Stomach (tissue), 19 donors: ENCODE results near the gene MAP3K13. TPM values are rescaled to one million over a fixed set of nuclear protein-coding genes. Genes with fewer than 3 reads are reported as not detected.
A peak's percentile ranks its signal among the peaks of the same experiment; 100 is the strongest.

Experiments
- DNase-seq, 2 donors: peaks; one replicate each; pipeline versions ENCODE4 v3.0.0 to v3.0.0-alpha.2; 2013 to 2019
- H3K27ac ChIP-seq, 5 donors: fragments of 200-600 bp in 4 of 5; sonication (generic) in 4 of 5; one replicate each; pipeline ENCODE4 v1.5.1; 2013 to 2019; ENCODE audit warnings: mild to moderate bottlenecking in 1 of 5, moderate library complexity in 1 of 5
- H3K27me3 ChIP-seq, 3 donors: fragments of 200-600 bp; sonication (generic); one replicate each; pipeline ENCODE4 v1.5.1; 2017 to 2019; ENCODE audit warnings: mixed run types in 1 of 3
- H3K36me3 ChIP-seq, 4 donors: fragments of 200-600 bp; sonication (generic); 1 replicate in 3 of 4; 2 replicates in 1 of 4; pipeline ENCODE4 v1.5.1; 2016 to 2019
- H3K4me1 ChIP-seq, 4 donors: fragments of 200-600 bp; sonication (generic); one replicate each; pipeline ENCODE4 v1.5.1; 2016 to 2019
- H3K4me3 ChIP-seq, 4 donors: fragments of 200-600 bp; sonication (generic) in 3 of 4; one replicate each; pipeline ENCODE4 v1.5.1; 2016 to 2019; ENCODE audit warnings: mild to moderate bottlenecking in 1 of 4
- H3K9me3 ChIP-seq, 4 donors: fragments of 200-600 bp; sonication (generic); one replicate each; pipeline ENCODE4 v1.5.1; 2016 to 2019
- CTCF ChIP-seq, 7 experiments: fragments of 450-650 bp in 4 of 7; fragments of 200-600 bp in 3 of 7; sonication (generic) in 3 of 7; IDR thresholded peaks; one replicate each; pipeline ENCODE4 v1.5.1; 2016 to 2019; ENCODE audit warnings: antibody characterized with exemption in 7 of 7, control low read depth in 2 of 7, mild to moderate bottlenecking in 1 of 7
- EP300 ChIP-seq: sonication (generic); formaldehyde crosslinking; IDR thresholded peaks from one replicate; pipeline ENCODE4 v1.6.1; 2017; ENCODE audit warnings: antibody characterized with exemption
- POLR2A ChIP-seq, 4 donors: fragments of 450-650 bp; IDR thresholded peaks; one replicate each; pipeline ENCODE4 v1.6.1; 2016; ENCODE audit warnings: antibody characterized with exemption in 4 of 4, control low read depth in 2 of 4, mild to moderate bottlenecking in 1 of 4, moderate library complexity in 1 of 4
- POLR2AphosphoS5 ChIP-seq, 3 donors: sonication (generic); formaldehyde crosslinking; IDR thresholded peaks; one replicate each; pipeline ENCODE4 v1.6.1; 2016; ENCODE audit warnings: antibody characterized with exemption in 3 of 3
- WGBS, 5 donors: extraction: QIAGEN DNeasy Blood & Tissue Kit in 3 of 5; methylation state at CpG; one replicate each; pipeline versions ENCODE4 v1.1.5 to v1.1.7; 2013 to 2018; 5-methylcytosine and 5-hydroxymethylcytosine counted together
- intact Hi-C: fragments of 100-400 bp; cut with DNase I; formaldehyde crosslinking; loops from one replicate; pipeline ENCODE4 v1.15.1; 2023; ENCODE audit warnings: low total_unique reads
- long read RNA-seq, 10 donors: transcript quantifications; one replicate each; lab custom pipeline, GENCODE V29; 2026
- polyA plus RNA-seq, 3 donors: library from polyadenylated mRNA; stranded (reverse); fragments of 200-250 nt; gene quantifications; one replicate each; pipeline ENCODE4 v1.2.3, GENCODE V29; 2013
- total RNA-seq, 5 donors: library from RNA; depleted of rRNA; stranded (reverse); fragments of >200 nt; gene quantifications; one replicate each; pipeline versions ENCODE4 v1.1.0 to v1.2.3, GENCODE V29; 2014 to 2016
- donor health status: healthy with polysubstance abuse.
- donor health status: Bipolar disorder and iron deficiency.
- donor health status: healthy.

Gene MAP3K13
- total RNA-seq (100 to 1,000 TPM in 1 of 5 donors, 10 to 100 TPM in 4; 11.7 to 315 (median 28.7) TPM), polyA plus RNA-seq (10 to 100 TPM; 22.8 to 43.5 (median 33.3) TPM)
- long read RNA-seq, donor 1, transcript MAP3K13-212 (3 exons, 1,681 nt) = major isoform, 15 of 32 reads
- long read RNA-seq, donor 1, partial matches to known transcripts = 15 of 32 reads
- long read RNA-seq, donor 1, other reads (novel, unspliced or antisense) = 0 of 32 reads
- long read RNA-seq, donor 2, transcript MAP3K13-212 (3 exons, 1,681 nt) = major isoform, 15 of 328 reads
- long read RNA-seq, donor 2, partial matches to known transcripts = 310 of 328 reads
- long read RNA-seq, donor 2, other reads (novel, unspliced or antisense) = 0 of 328 reads
- long read RNA-seq, donor 3, transcript MAP3K13-212 (3 exons, 1,681 nt) = major isoform, 14 of 266 reads
- long read RNA-seq, donor 3, partial matches to known transcripts = 251 of 266 reads
- long read RNA-seq, donor 3, other reads (novel, unspliced or antisense) = 0 of 266 reads
- long read RNA-seq, donor 4, partial matches to known transcripts = 0 of 5 reads
- long read RNA-seq, donor 4, other reads (novel, unspliced or antisense) = 0 of 5 reads
- long read RNA-seq, donor 5, transcript MAP3K13-212 (3 exons, 1,681 nt) = major isoform, 22 of 35 reads
- long read RNA-seq, donor 5, transcript MAP3K13-207 (2 exons, 388 nt) = minor isoform, 5 of 35 reads
- long read RNA-seq, donor 5, partial matches to known transcripts = 8 of 35 reads
- long read RNA-seq, donor 5, other reads (novel, unspliced or antisense) = 0 of 35 reads
- long read RNA-seq, donor 6 = 0 reads
- long read RNA-seq, donor 7, transcript MAP3K13-212 (3 exons, 1,681 nt) = major isoform, 22 of 35 reads
- long read RNA-seq, donor 7, partial matches to known transcripts = 8 of 35 reads
- long read RNA-seq, donor 7, other reads (novel, unspliced or antisense) = 0 of 35 reads
- long read RNA-seq, donor 8, transcript MAP3K13-212 (3 exons, 1,681 nt) = major isoform, 21 of 34 reads
- long read RNA-seq, donor 8, partial matches to known transcripts = 11 of 34 reads
- long read RNA-seq, donor 8, other reads (novel, unspliced or antisense) = 0 of 34 reads
- long read RNA-seq, donor 9, transcript MAP3K13-212 (3 exons, 1,681 nt) = major isoform, 16 of 1,155 reads
- long read RNA-seq, donor 9, partial matches to known transcripts = 1,136 of 1,155 reads
- long read RNA-seq, donor 9, other reads (novel, unspliced or antisense) = 0 of 1,155 reads
- long read RNA-seq, donor 10, transcript MAP3K13-212 (3 exons, 1,681 nt) = major isoform, 6 of 8 reads
- long read RNA-seq, donor 10, partial matches to known transcripts = 0 of 8 reads
- long read RNA-seq, donor 10, other reads (novel, unspliced or antisense) = 0 of 8 reads

GRCh38 chr3:185362850-185363661, at the start of gene MAP3K13:
Gene MAP3K13, plus strand, starts transcription at chr3:185363136. Its CDS starts 65,446 bp downstream, at chr3:185428582.
- no peaks in the 10 kb centered on the region for H3K9me3 ChIP-seq
- peak within 1 kb of the TSS; percentile 49 to 55 (median 53) for H3K4me3 ChIP-seq
- H3K27me3 ChIP-seq = no peaks in the 10 kb centered on the region
- intact Hi-C loops = no loop called here
- TF ChIP-seq CTCF (IDR thresholded peaks at IDR 0.05) (no peak), EP300 (no peak), POLR2AphosphoS5 (IDR thresholded peaks at IDR 0.05) (peak in 1 of 3 donors; percentile 33), POLR2A (IDR thresholded peaks at IDR 0.05) (no peak)
- DNase-seq = peak; percentile 82 to 95
- H3K36me3 ChIP-seq = no peaks in the 10 kb centered on the region
- peak within 1 kb of the TSS; percentile 59 to 80 (median 73) for H3K27ac ChIP-seq
- 0 to 7% (median 3%) methylated on average over 16 to 17 of the region's 17 CpGs for WGBS, 5 donors
- peaks cover 0 to 30% (median 20%) of the 10 kb centered on the region in 4 donors for H3K4me1 ChIP-seq

DNA sequence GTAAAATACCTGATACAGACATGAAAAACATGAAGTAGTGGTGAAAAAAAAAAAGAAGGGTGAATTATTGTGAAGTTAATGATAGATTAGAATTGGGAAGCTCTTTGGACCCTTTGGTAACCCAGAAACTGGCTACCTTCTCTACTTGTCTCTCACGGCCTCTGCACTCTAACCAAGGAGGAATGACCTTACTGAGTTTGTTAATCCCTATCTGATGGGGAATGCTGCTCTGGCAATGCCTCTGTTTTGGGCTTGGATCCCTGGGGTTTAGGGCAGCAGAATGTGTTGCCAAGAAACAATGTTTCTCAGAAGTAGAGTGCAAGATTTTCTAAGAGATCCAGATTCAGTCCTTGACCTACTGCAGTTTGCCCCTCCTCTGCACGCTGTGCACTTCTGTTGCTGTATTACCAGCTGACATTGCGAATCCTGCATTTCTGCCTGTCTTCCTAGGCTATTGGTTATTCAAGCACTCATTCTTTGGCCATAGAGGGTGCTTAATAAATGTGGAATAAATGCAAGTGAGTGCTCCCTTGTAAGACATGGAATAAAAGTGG, 49.2 kb upstream of the MAP3K13 start:
- 82 to 94% (median 92%) methylated on average over 3 of the region's 3 CpGs for WGBS, 5 donors
- peaks cover 0 to 24% (median 0%) of the 10 kb centered on the region in 4 donors for H3K36me3 ChIP-seq
- peaks cover 0 to 6% (median 2%) of the 10 kb centered on the region in 4 donors for H3K9me3 ChIP-seq
- TF ChIP-seq EP300 = no peak
- TF ChIP-seq CTCF (IDR thresholded peaks at IDR 0.05) = no peak
- no peak for TF ChIP-seq POLR2AphosphoS5 (IDR thresholded peaks at IDR 0.05)
- no peak for TF ChIP-seq POLR2A (IDR thresholded peaks at IDR 0.05)
- H3K4me3 ChIP-seq = no peak overlapping the region
- no peaks in the 10 kb centered on the region for H3K27me3 ChIP-seq
- DNase-seq = no peak
- H3K4me1 ChIP-seq = peaks cover 0 to 18% (median 8%) of the 10 kb centered on the region in 4 donors
- no peak overlapping the region for H3K27ac ChIP-seq
- intact Hi-C loops = no loop called here

DNA sequence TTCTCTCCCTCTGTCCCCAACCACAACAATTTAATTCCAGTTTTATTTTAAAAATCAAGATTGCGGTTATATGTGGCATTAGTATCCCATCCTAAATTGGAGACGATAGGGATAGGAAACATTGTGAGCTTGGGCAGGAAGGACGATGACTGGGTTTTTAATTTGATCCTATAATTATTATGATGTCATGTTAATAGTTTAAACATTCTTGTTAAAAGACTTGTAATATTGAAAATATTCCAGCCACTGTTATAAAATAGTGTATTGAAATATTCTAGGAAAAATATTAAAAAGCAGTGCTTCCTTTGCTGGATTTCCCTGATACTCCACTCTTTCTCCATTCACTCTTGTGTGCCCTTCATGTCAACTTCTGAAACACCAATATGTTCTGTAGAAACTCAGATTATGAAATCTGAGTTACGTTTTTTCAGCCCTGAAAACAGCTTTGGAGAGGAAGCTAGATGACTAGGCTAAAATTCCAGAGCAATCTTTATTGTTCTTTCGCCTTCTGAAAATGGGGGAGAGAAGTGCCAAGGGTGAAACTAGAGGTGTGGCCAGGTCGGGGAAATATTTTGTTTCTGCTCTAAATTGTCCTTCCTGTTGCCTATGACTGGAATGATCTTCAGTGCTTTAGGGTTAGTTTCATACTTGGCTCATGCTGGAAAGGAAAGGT, 46.1 kb upstream of the MAP3K13 start:
- peaks cover 0 to 20% (median 8%) of the 10 kb centered on the region in 4 donors for H3K4me1 ChIP-seq
- peak in 1 of 3 donors; percentile 22 for TF ChIP-seq POLR2AphosphoS5 (IDR thresholded peaks at IDR 0.05)
- no peak for TF ChIP-seq CTCF (IDR thresholded peaks at IDR 0.05)
- H3K27me3 ChIP-seq = no peaks in the 10 kb centered on the region
- no peak overlapping the region for H3K4me3 ChIP-seq
- no peaks in the 10 kb centered on the region for H3K9me3 ChIP-seq
- WGBS, 5 donors = 51 to 57% (median 53%) methylated on average over 6 of the region's 6 CpGs
- intact Hi-C loops = no loop called here
- no peaks in the 10 kb centered on the region for H3K36me3 ChIP-seq
- peak in 1 of 2 donors; percentile 46 for DNase-seq
- peak overlapping the region in 4 of 5 donors; percentile 22 to 72 (median 58) for H3K27ac ChIP-seq
